NK-92 treated with Interleukin-12 subunit alpha and Interleukin-12 subunit beta, amount 100 ng/mL, for 24 hours (cell line): Measurements from ENCODE around the gene GPR162.

Experiments used
- DNase-seq: peaks from one replicate; lab custom pipeline; 2025; lab: John Stamatoyannopoulos, UW

Gene GPR162

DNA sequence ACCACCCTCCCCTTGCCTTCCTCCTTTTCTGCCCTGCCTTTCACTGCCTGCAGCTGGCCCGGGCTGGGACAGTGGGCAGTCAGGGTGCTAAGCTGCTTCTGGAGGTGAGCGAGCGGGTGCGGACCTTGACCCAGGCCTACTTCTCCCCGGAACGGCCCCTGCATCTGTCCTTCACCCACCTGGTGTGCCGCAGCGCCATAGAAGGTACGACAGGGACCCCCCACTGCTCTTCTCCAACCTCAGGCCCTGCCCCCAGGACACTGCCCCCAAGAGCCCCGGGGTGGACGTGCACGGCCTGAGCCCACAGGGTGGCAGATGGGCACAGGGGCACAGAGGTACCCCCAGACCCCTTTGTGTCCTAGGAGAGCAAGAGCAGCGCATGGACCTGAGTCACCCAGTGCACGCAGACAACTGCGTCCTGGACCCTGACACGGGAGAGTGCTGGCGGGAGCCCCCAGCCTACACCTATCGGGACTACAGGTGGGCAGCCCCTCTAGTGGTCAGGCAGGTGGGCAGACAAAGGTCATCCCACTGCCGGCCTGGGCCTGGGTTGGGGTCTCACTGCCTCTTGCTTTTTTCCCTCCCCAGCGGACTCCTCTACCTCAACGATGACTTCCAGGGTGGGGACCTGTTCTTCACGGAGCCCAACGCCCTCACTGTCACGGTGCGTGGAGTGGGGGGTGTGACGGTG is 15.9 kb downstream of the GPR162 start:
- DNase-seq = no peak

DNA sequence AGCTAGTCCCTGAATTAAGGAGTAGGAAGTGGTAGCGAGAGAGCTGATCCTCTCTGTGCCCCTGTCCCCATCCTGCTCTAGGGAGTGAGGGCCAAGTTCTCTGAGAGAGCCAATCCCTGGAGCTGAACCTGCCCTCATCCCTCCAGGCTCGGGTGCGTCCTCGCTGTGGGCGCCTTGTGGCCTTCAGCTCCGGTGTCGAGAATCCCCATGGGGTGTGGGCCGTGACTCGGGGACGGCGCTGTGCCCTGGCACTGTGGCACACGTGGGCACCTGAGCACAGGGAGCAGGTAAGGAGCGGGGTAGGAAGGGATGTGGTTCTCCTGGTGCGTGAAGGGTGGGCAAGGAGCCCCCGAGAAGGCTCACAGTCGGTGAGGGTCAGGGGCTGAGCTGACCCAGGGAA is 17.2 kb downstream of the GPR162 start:
- no peak for DNase-seq

DNA sequence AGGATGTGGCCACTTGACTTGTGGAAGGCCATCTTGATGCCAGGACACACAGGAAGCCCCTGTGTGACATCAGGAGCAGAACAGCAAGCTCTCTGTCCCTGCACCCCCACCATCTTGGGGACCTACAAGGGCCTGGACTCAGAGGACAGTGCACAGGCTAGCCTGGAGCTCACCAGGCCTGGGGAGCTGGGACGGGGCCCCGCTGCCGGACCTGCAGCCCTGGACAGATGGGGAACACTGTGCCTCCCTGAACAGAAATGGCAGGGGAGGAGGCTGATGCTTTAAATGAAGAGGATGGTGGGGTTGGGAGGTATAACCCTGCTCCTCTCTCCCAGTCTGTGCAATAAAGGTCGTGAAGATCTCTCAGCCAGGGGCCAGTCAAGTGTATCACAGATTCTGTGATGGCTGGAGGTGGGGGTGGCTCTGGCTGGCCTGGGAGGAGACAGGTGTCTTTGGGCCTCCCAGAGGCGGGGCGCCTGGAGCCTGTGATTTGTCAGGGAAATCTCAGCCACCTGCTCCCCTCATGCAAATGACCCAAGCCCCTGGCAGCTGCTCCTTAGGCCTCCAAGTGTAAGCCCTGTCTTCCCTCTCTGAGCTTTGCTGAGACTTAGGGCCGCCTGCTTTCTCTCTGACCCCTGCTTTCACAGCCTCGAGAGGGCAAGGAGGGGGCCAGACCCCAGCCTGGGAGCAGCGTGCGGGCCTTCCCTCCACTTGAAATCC is 18.0 kb downstream of the GPR162 start:
- no peak for DNase-seq

DNA sequence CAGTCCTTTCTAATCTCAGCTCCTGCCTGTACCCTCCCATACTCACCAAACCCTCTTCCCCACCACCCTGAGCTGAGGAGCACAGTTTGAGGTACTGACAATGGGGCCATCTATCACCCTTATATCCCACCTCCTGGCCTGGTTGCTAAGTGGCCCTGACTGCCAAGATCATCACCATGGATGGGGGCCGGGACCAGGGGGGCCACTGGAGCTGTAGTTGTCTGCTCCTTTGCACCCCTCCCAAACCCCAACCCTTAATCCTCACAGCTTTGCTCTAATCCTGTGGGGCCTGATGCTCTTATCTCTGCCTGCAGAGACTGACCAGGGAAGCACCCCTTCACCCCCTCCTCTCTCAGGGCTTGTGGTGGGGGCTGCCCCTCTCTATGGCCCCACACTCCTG is 18.7 kb downstream of the GPR162 start:
- DNase-seq = no peak

DNA sequence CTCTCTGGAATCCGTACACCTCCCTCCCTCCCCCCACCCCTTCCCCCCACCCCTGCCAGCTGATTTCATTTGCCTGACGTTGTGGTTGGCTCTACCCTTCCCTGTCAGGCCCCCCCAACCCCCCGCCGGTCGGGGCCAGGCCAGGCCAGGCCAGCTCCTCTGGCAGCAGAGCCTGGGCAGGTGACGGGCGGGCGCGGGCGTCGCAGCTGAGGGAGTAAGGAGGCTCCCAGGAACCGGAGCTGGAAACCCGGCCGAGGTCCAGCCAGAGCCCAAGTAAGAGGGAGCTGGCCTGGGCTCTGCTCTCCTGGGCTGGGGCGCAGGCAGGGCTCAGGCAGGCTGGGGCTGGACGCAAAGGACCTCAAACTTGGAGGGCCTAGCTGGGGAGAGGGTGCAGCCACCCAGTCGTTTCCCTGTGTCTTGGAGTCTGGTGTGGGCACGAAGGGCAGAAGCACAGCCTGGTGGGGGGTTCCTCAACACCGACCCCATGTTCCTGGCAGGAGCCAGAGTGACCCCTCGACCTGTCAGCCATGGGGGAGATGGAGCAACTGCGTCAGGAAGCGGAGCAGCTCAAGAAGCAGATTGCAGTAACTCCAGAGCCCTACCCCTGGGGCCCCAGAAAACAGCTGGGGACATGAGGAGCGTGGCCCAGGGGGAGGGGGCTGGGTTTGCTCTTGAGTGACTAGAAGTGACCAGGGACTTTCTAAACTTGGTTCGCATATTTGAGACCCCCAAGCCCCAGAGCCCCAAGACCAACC is 19.3 kb downstream of the GPR162 start, which contains the start of gene GNB3:
GNB3 (plus strand) TSS at position 165 of the 755 bp plus-strand sequence; CDS start at position 528, 363 bp downstream.
- no peak for DNase-seq

DNA sequence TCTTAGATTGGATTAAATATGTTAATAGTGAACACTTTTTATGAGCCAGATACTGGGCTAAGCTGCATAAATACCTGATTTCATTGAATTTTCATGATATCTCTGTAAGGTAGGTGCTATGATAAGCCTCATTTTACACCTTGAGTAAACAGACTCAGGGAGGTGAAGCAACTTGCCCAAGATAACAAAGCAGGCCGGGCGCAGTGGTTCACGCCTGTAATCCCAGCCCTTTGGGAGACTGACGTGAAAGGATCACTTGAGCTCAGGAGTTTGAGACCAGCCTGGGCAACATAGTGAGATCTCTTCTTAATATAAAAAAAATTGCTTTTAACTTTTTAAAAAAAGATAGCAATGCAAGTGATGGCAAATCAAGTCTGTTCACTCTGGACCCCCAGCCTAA is 20.5 kb downstream of the GPR162 start:
- no peak for DNase-seq

DNA sequence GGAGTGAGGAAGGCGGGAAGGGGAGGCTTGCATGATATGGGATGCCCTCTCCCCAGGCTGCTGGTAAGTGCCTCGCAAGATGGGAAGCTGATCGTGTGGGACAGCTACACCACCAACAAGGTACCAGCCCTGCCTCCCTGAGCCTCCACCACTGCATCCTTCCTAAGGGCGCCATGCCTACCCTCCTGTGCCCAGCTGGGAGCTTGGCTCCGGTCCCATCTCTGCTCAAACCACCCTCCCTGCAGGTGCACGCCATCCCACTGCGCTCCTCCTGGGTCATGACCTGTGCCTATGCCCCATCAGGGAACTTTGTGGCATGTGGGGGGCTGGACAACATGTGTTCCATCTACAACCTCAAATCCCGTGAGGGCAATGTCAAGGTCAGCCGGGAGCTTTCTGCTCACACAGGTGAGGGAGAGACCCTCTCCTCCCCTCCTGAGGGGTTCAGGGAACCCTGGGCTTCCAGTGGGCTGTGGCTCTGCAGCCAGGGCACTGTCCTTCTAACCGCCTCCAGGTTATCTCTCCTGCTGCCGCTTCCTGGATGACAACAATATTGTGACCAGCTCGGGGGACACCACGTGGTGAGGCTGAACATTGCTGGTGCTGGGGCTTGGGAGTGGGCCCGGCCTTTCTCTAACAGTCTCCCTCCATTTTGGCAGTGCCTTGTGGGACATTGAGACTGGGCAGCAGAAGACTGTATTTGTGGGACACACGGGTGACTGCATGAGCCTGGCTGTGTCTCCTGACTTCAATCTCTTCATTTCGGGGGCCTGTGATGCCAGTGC is 21.7 kb downstream of the GPR162 start:
- no peak for DNase-seq

DNA sequence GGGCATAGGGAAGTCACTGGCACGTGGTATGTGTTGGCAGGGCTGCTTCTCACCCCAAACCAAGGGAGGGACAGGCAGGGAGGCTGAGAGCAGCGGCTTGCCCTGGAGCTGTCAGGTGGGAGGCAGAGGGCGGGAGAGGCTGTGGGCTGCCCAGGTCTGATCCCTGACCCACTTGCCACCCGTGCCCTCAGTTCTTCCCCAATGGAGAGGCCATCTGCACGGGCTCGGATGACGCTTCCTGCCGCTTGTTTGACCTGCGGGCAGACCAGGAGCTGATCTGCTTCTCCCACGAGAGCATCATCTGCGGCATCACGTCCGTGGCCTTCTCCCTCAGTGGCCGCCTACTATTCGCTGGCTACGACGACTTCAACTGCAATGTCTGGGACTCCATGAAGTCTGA is 23.8 kb downstream of the GPR162 start:
- no peak for DNase-seq

DNA sequence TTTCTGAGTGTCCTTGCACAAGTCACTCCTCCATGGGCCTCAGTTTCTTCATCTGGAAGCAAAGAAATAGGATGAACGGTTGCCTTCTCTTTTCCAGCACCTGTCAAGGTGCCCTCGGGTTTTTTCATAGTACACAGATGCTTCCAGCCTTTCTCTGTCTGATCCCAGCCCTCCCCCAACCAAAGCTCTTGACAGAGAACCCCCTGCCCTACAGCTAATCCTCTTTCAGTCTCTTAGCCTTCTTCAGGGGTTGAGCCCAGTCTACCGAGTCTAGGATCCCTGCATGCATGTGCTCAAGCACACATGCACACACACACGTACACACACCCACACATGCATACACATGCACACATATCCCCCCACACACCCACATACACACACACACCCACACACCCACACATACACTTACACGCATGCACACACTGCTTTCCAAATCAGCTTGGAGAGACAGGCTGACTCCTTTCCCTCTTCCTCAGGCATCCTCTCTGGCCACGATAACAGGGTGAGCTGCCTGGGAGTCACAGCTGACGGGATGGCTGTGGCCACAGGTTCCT is 24.8 kb downstream of the GPR162 start:
- DNase-seq = no peak

DNA sequence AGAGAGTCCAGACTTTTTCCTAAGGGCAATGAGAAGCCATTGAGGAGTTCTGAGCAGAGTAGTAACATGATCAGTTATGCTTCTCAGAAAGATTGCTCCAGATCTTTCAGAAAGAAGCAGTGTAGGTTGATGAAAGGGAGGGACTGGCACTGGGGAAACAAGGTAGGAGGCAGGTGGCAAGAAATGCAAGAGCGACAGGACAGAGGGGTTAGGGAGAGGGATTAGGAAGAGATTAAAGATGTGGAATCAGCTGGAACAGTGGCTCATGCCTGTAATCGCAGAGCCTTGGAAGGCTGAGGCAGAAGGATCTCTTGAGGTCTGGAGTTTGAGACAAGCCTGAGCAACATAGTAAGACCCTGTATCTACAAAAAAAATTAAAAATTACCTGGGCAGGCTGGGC is 26.1 kb downstream of the GPR162 start:
- DNase-seq = no peak

DNA sequence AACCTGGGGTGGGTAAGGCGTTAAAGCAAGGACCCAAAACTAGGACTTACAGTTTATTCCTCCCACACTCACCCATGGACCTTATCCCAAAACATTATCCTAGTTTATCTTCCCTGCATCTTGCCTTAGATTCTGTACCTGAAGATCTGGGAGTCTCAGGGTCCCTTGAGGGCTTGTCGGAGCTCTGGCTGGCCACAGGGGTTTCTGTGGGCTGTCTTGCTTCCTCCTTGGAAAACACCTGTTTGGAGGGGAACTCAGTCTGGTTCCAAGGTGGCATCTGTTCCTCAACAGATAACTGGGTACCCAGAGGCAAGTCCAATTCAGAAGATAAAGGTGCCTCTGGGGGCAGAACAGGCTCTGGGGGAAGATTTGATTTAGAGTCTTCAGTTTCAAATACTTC is 27.8 kb downstream of the GPR162 start:
- DNase-seq = no peak

DNA sequence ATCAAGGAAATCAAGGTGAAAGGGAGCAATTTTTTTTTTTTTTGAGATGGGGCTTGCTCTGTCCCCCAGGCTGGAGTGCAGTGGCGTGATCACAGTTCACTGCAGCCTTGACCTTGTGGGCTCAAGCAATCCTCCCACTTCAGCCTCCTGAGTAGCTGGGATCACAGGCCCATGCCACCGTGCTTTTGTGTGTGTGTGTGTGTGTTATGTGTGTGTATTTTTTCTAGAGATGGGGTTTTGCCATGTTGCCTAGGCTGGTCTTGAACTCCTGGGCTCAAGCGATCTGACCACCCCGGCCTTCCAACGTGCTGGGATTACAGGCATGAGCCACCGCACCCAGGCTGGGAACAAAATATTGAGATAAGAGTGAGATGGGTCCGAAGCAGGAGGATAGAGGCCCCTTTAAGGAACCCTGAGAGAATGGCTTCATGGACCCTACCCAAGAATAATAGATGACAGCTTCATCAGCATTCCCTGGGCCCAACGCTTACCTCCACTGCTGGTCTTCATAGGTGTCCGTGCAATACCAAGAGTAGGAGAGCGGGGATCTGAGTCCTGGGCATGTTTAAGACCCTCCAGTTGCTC is 28.4 kb downstream of the GPR162 start:
- DNase-seq = no peak

DNA sequence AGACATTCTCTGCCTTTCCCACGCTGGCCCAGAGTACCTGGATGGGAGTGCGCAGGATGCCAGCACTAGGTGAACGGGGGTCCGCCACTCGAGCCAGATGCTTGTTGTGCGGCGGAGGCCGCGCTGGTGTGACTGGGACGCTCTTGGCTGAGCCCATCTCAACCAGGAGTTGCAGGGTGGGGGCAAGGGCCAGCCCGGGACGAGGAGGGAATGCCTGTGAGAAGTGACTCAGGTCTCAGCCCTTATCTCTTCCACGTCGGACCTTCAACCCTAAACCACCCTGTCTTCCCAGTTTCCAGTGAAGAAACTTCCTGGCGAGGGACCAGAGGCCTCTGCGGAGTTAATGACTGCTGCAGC is 29.2 kb downstream of the GPR162 start:
- no peak for DNase-seq

DNA sequence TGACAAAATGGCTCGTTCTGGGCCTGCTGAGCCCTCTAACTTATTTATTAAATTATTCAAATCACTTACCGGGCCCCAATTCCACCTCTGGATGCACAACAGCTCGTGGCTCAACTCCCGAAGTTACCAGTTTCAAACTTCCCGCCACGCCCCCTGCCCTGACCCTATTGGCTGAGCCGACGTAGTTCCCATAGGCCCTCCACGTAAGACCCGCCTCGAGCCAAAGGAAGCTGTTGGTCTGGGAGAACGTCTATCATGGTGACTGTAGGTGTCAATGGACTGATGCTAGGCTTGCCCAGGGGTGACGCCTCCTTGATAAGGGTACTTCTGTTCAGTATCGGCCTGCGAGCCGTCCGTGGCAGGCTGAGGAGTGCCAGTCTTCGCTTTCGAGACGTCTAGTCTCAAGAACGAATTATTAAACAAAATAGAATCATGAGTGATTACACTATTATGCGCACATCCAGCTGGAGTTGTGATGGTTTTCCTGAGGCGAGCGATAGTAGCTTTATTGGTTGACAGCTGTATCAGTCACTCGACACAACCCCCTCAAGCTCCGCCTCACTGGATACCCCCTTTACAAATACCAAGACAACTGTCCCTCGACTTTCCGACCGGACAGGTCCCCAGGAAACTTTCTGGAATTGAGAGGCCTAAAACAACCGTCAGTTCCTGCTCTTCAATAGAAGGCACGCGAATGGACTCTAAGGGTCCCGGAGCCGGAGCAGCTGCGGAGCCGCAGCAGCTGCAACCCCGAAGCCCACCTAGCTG is 29.7 kb downstream of the GPR162 start, which contains the start of gene CDCA3:
CDCA3 (minus strand) TSS at position 134 of the 768 bp plus-strand sequence. CDS start 334 bp downstream, outside the sequence.
- peak; percentile 78 for DNase-seq

DNA sequence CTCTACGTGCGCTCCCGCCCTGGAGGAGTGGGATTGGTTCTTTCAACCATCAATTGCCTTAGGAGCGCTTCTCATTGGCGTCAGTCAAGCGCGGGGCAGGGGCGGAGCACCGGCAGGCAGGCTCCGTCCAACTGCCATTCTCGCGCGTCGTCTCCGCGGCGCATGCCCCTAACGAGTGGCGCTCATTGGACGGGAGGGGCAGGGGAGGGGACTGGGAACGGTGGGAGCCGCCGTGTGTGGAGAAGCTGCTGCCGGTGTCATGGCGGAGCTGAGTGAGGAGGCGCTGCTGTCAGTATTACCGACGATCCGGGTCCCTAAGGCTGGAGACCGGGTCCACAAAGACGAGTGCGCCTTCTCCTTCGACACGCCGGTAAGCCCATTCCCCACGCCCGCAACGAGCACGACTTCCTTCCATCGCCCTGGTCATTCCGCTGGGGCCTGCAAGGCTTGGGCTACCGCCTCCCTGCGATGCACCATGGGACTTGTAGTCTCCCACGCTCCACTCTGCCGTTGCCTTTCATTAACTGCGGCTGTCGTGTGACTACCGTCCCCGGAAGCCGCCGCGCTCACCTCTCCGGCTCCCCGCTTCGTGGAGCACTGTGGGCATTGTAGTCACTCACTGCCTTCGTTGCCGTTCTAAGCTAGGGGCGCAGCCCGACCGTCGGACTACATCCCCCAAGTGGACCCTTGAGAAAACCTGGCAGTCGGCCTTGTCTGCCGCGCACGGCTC is 30.5 kb downstream of the GPR162 start, which contains the start of gene USP5:
USP5 (plus strand) TSS at position 230 of the 730 bp plus-strand sequence; CDS start at position 260, 30 bp downstream.
- DNase-seq = peak; percentile 93

DNA sequence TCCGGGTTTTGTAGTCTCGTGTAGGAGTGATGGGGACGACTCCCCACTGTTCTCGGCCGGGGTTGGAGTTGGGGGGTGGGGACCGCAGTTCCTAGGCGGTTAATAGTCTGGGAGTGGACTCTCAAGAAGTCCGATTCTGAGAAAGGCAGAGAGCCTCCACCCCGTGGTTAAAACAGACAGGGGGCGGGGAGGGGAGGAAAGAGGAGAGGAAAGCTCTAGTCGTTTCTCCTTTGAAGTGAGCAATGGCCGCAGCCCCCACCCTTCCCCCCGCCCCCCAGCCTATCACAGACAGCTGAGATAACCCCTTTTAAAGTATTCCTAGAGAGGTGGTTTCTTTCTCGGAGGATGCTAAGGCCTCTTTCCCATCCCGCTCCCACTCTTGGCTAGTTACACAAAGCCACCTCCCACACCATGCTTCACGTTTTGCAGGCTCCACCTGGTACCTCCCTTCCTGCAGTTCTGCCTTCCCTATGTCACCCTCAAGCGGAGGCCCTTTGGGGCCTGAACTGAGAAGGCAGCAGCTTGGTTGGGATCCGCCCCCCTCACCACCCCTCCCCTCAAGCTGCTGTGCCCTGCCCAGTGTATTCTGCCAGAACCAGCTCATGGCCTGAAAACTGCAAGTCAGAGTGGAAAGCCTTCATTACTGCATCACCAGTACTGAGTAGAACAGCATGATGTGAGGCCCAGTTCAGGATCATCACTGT is 31.2 kb downstream of the GPR162 start:
- peak; percentile 13 for DNase-seq

DNA sequence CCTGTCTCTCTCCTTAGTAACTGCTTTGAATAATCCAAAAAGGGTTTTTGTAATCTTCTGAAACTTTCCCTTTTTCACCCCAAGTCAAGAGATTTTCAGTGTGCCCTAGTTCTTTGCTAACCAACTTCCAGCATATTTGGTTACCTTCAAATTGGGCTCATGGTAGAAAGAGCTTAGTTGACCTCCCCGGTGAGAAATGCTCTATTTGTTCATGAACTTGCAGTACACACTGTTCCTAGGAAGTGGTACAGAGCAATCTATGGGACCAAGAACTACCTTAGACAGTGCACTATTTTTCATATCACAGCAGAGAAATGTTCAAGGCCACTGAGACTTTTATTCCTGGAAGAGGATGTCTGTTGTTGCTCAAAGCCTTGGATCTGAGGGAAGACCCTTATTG is 32.0 kb downstream of the GPR162 start:
- DNase-seq = no peak

DNA sequence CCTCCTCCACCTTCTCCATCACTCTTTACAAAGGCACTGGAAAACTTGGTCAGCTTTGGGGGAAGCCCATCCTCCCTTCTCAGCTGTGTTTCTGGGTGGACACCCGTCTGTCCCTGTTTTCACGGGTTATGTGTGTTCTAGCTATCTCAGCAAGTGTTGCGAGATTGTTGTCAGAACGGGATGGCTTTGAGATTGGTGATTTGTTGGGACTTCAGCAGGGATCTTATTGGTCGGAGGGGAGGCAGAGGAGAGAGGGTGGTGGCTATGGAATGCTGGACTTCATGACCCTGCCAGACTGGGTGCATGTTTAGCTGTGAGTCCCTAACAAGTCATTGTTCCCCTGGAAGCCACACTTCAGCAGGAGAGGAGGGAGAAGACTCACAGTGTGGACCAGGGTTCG is 32.4 kb downstream of the GPR162 start:
- DNase-seq = no peak

DNA sequence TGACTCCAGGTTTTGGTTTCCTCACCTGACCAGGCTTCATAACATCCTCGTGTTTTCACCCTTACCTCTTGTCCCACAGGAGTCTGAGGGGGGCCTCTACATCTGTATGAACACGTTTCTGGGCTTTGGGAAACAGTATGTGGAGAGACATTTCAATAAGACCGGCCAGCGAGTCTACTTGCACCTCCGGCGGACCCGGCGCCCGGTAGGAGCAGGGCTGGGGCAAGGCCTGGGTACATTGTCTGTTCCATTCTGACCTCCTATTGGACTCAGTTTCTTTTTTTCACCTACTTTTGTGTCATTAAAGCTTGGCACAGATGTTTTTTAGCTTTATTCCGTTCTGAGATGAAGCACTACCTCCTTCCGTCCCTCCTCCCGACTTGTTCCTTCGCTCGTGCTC is 33.7 kb downstream of the GPR162 start:
- no peak for DNase-seq
